IMR-90 (cell line): ENCODE results near the gene PTCH1. TPM values are rescaled to one million over a fixed set of nuclear protein-coding genes. Genes with fewer than 3 reads are reported as not detected.

Experiments used
- microRNA-seq, 2 experiments: library from miRNA; stranded (forward) in 1 of 2; unstranded in 1 of 2; fragments of 10-50 nt in 1 of 2; fragments of <30 nt in 1 of 2; gene quantifications in 1 of 2; microRNA quantifications in 1 of 2; one replicate each; pipeline versions ENCODE3 to v1.1.0; 2013 to 2020; ENCODE audit not compliant: insufficient read depth in 1 of 2, insufficient read length in 1 of 2, unreplicated experiment in 1 of 2
- polyA plus RNA-seq, 3 experiments: library from polyadenylated mRNA; depleted of rRNA; stranded (reverse); fragments of >200 nt; gene quantifications; 2 replicates each; pipeline ENCODE4 v1.2.3, GENCODE V29; 2012; ENCODE audit warnings: low replicate concordance in 1 of 3
- small RNA-seq, 5 experiments: library from RNA; depleted of rRNA; stranded (forward); fragments of <200 nt; gene quantifications; one replicate each; pipeline ENCODE3, GENCODE V24; 2012
- total RNA-seq: library from RNA; depleted of rRNA; stranded (reverse); fragments of >200 nt; gene quantifications from 2 replicates; pipeline ENCODE4 v1.2.3, GENCODE V29; 2012; rRNA removed

The PTCH1 gene
- total and polyA plus RNA-seq, 2 of the 4 experiments (the other 2 are of a cell fraction), result 4.1 to 5.0 TPM

Small RNA genes within 50 kb of the gene (microRNA-seq; reads per million reads assigned to microRNA genes)
- gene MT1P1 (ENCODE audit: insufficient read depth, insufficient read length), result not detected

Small RNA genes within 50 kb of the gene (small RNA-seq; reads per million reads assigned to genes)
- gene MT1P1, result 0 reads per million in 5 experiments

Other genes starting within 250 kb of the PTCH1 start
- 6.3 and 6.4 TPM in 2 replicates for gene FANCC, start 199.3 kb downstream of the PTCH1 start, total RNA-seq
- gene FANCC, start 199.3 kb downstream of the PTCH1 start, polyA plus RNA-seq (2012; rRNA removed), result 4.0 and 4.7 TPM in 2 replicates